H9 (cell line): Measurements from ENCODE around the gene LPCAT2. TPM values are rescaled to one million over a fixed set of nuclear protein-coding genes. Genes with fewer than 3 reads are reported as not detected.

Experiments
- DNase-seq: peaks from one replicate; pipeline ENCODE4 v3.0.0-alpha.2; 2017
- H2AFZ ChIP-seq: one replicate; pipeline ENCODE4 v1.6.1; 2013; ENCODE audit warnings: mild to moderate bottlenecking, low read length, control low read depth, moderate library complexity
- H2AK5ac ChIP-seq: 2 replicates; pipeline ENCODE4 v1.6.1; 2013; ENCODE audit warnings: low read length, control low read depth, mixed read lengths; ENCODE audit not compliant: insufficient read length
- H2BK120ac ChIP-seq: one replicate; pipeline ENCODE4 v1.6.1; 2013; ENCODE audit warnings: low read depth, mild to moderate bottlenecking, low read length, control low read depth, inconsistent platforms; ENCODE audit not compliant: poor library complexity, severe bottlenecking
- H2BK12ac ChIP-seq: 2 replicates; pipeline ENCODE4 v1.6.1; 2013; ENCODE audit warnings: low read length, control low read depth, mixed read lengths, low read depth; ENCODE audit not compliant: insufficient read length
- H2BK15ac ChIP-seq: 2 replicates; pipeline ENCODE4 v1.6.1; 2013; ENCODE audit warnings: low read depth, low read length, control low read depth
- H2BK20ac ChIP-seq: one replicate; pipeline ENCODE4 v1.6.1; 2013; ENCODE audit warnings: low read depth, mild to moderate bottlenecking, low read length, control low read depth, inconsistent platforms; ENCODE audit not compliant: poor library complexity, severe bottlenecking
- H2BK5ac ChIP-seq: 2 replicates; pipeline ENCODE4 v1.6.1; 2013; ENCODE audit warnings: low read length, control low read depth, mixed read lengths; ENCODE audit not compliant: insufficient read length
- H3K14ac ChIP-seq: 2 replicates; pipeline ENCODE4 v1.6.1; 2013; ENCODE audit warnings: low read length, control low read depth; ENCODE audit not compliant: insufficient read depth
- H3K18ac ChIP-seq: 2 replicates; pipeline ENCODE4 v1.6.1; 2013; ENCODE audit warnings: low read depth, mild to moderate bottlenecking, mixed read lengths, low read length, control low read depth; ENCODE audit not compliant: insufficient read length
- H3K23ac ChIP-seq: 2 replicates; pipeline ENCODE4 v1.6.1; 2013; ENCODE audit warnings: low read length, control low read depth, mixed read lengths, low read depth; ENCODE audit not compliant: insufficient read length
- H3K23me2 ChIP-seq: 2 replicates; pipeline ENCODE4 v1.6.1; 2013; ENCODE audit warnings: low read depth, mild to moderate bottlenecking, mixed read lengths, low read length, control low read depth; ENCODE audit not compliant: insufficient read length, poor library complexity, severe bottlenecking
- H3K27ac ChIP-seq: 2 replicates; pipeline ENCODE4 v1.5.1; 2013; ENCODE audit warnings: low read length, control low read depth, mixed read lengths, low read depth; ENCODE audit not compliant: insufficient read length
- H3K27me3 ChIP-seq: 2 replicates; pipeline ENCODE4 v1.6.1; 2013; ENCODE audit warnings: low read length, control low read depth, inconsistent platforms; ENCODE audit not compliant: insufficient read depth
- H3K4ac ChIP-seq: 2 replicates; pipeline ENCODE4 v1.6.1; 2013; ENCODE audit warnings: low read depth, mild to moderate bottlenecking, control low read depth, inconsistent platforms, low read length, moderate library complexity
- H3K4me1 ChIP-seq: 2 replicates; pipeline ENCODE4 v1.6.1; 2013; ENCODE audit warnings: low read length, control low read depth, inconsistent platforms; ENCODE audit not compliant: insufficient read depth
- H3K4me2 ChIP-seq: 2 replicates; pipeline ENCODE4 v1.6.1; 2013; ENCODE audit warnings: low read length, control low read depth, mixed read lengths; ENCODE audit not compliant: insufficient read length, insufficient read depth
- H3K56ac ChIP-seq: 2 replicates; pipeline ENCODE4 v1.6.1; 2013; ENCODE audit warnings: low read depth, mild to moderate bottlenecking, mixed read lengths, low read length, control low read depth; ENCODE audit not compliant: insufficient read length
- H3K79me1 ChIP-seq: 2 replicates; pipeline ENCODE4 v1.6.1; 2013; ENCODE audit warnings: low read depth, mild to moderate bottlenecking, moderate library complexity, low read length, control low read depth, inconsistent platforms; ENCODE audit not compliant: insufficient read depth, poor library complexity, severe bottlenecking
- H3K79me2 ChIP-seq: 2 replicates; pipeline ENCODE4 v1.6.1; 2013; ENCODE audit warnings: low read length, control low read depth, inconsistent platforms; ENCODE audit not compliant: insufficient read depth
- H3K9ac ChIP-seq: 2 replicates; pipeline ENCODE4 v1.6.1; 2013; ENCODE audit warnings: low read length, control low read depth, mixed read lengths; ENCODE audit not compliant: insufficient read length; ENCODE audit errors: extremely low read depth
- H3K9me3 ChIP-seq: one replicate; pipeline ENCODE4 v1.6.1; 2013; ENCODE audit warnings: low read depth, low read length, inconsistent platforms; ENCODE audit not compliant: control insufficient read depth
- H3T11ph ChIP-seq: one replicate; pipeline ENCODE4 v1.6.1; 2013; ENCODE audit warnings: mild to moderate bottlenecking, low read length, control low read depth, inconsistent platforms
- H4K20me1 ChIP-seq: one replicate; pipeline ENCODE4 v1.6.1; 2013; ENCODE audit not compliant: control insufficient read depth, insufficient read length, insufficient read depth
- H4K5ac ChIP-seq: 2 replicates; pipeline ENCODE4 v1.6.1; 2013; ENCODE audit warnings: low read depth, mild to moderate bottlenecking, mixed read lengths, low read length, control low read depth; ENCODE audit not compliant: insufficient read length
- H4K8ac ChIP-seq: replicated peaks from 2 replicates; pipeline ENCODE4 v1.6.1; 2013; ENCODE audit warnings: low read length, control low read depth, mixed read lengths, low read depth; ENCODE audit not compliant: insufficient read length
- H4K91ac ChIP-seq: 2 replicates; pipeline ENCODE4 v1.6.1; 2013; ENCODE audit warnings: low read depth, mild to moderate bottlenecking, moderate library complexity, mixed read lengths, low read length, control low read depth; ENCODE audit not compliant: insufficient read length
- H3K27ac Mint-ChIP-seq, 3 experiments: 2 replicates in 2 of 3; 3 replicates in 1 of 3; pipeline ENCODE4 v1.8.0; 2020 to 2021; ENCODE audit warnings: mixed read lengths in 3 of 3, mild to moderate bottlenecking in 1 of 3, moderate library complexity in 1 of 3
- H3K27me3 Mint-ChIP-seq: 2 replicates; pipeline ENCODE4 v1.8.0; 2021; ENCODE audit warnings: low read depth, mild to moderate bottlenecking, moderate library complexity, mixed read lengths
- H3K36me3 Mint-ChIP-seq, 3 experiments: 2 replicates in 2 of 3; 3 replicates in 1 of 3; pipeline ENCODE4 v1.8.0; 2020 to 2021; ENCODE audit warnings: low read depth in 3 of 3, mixed read lengths in 3 of 3; ENCODE audit not compliant: insufficient read depth in 1 of 3
- H3K4me1 Mint-ChIP-seq, 2 experiments: 2 replicates each; pipeline ENCODE4 v1.8.0; 2020; ENCODE audit warnings: mixed read lengths in 2 of 2
- H3K4me3 Mint-ChIP-seq, 2 experiments: 2 replicates in 1 of 2; 3 replicates in 1 of 2; pipeline ENCODE4 v1.8.0; 2020 to 2021; ENCODE audit warnings: mild to moderate bottlenecking in 2 of 2, mixed read lengths in 2 of 2, moderate library complexity in 1 of 2
- H3K9me3 Mint-ChIP-seq, 2 experiments: 2 replicates in 1 of 2; 3 replicates in 1 of 2; pipeline ENCODE4 v1.8.0; 2020; ENCODE audit warnings: mild to moderate bottlenecking in 2 of 2, mixed read lengths in 2 of 2, moderate library complexity in 1 of 2
- CTCF ChIP-seq: fragments of 200-600 bp; sonication (generic); conservative IDR thresholded peaks from 3 replicates; pipeline ENCODE4 v1.8.0; 2021; ENCODE audit warnings: antibody characterized with exemption, mild to moderate bottlenecking
- WGBS: extraction: QIAGEN DNeasy Blood & Tissue Kit; methylation state at CpG from one replicate; pipeline ENCODE4 v1.1.7; 2013; ENCODE audit warnings: missing lambda C conversion rate, low lambda C conversion rate, mixed read lengths; ENCODE audit not compliant: insufficient read length; ENCODE audit errors: extremely low coverage; 5-methylcytosine and 5-hydroxymethylcytosine counted together
- total RNA-seq: library from RNA; stranded (reverse); gene quantifications from 2 replicates; pipeline ENCODE4 v1.2.1, GENCODE V29; 2021

LPCAT2 gene
- total RNA-seq, 1 experiment from 2014 or later: 2.8 TPM

GRCh38 chr16:55473587-55473986 is 35.3 kb upstream of the LPCAT2 start:
- Histone ChIP-seq H3K27me3 (peaks cover 16% of the 10 kb centered on the region), H3K4me1 (no peaks in the 10 kb centered on the region; the same call in 1 of the 2 replicates)

More at GRCh38 chr16:55473587-55473986, 35.3 kb upstream of the LPCAT2 start:
- no peak overlapping the region for H3K18ac ChIP-seq
- no peak for TF ChIP-seq CTCF
- DNase-seq: no peak
- H2BK12ac ChIP-seq: no peak overlapping the region
- H3K56ac ChIP-seq: no peak overlapping the region
- H2AFZ ChIP-seq: no peak overlapping the region
- H3K23ac ChIP-seq: no peak overlapping the region
- no peak overlapping the region for H2BK5ac ChIP-seq
- no peak overlapping the region for H3K4me2 ChIP-seq
- no peaks in the 10 kb centered on the region for H4K20me1 ChIP-seq
- Mint-ChIP-seq H3K4me3 (no peak overlapping the region), H3K9me3 (no peaks in the 10 kb centered on the region; a peak in 1 of 5 replicates), H3K36me3 (no peaks in the 10 kb centered on the region; a peak in 1 of 7 replicates), H3K4me1 (peaks cover 30 to 36% of the 10 kb centered on the region in 2 experiments), H3K27me3 (peaks cover 97% of the 10 kb centered on the region), H3K27ac (no peak overlapping the region)
- H3K9me3 ChIP-seq: no peaks in the 10 kb centered on the region
- H3K4ac ChIP-seq: no peak overlapping the region
- H2BK15ac ChIP-seq: no peak overlapping the region
- H2BK120ac ChIP-seq: no peak overlapping the region
- no peak overlapping the region for H4K5ac ChIP-seq
- peaks cover 1% of the 10 kb centered on the region for H3K23me2 ChIP-seq
- H4K91ac ChIP-seq: no peak overlapping the region
- no peak overlapping the region for H2AK5ac ChIP-seq
- H3K14ac ChIP-seq: no peak overlapping the region
- no peak overlapping the region for H3K27ac ChIP-seq
- H3K9ac ChIP-seq: no peak overlapping the region
- no peaks in the 10 kb centered on the region for H3K79me2 ChIP-seq
- no peak overlapping the region for H2BK20ac ChIP-seq
- H4K8ac ChIP-seq: no peak overlapping the region
- WGBS: no CpG with 5 or more reads among the region's 2 CpGs
- no peaks in the 10 kb centered on the region for H3K79me1 ChIP-seq
- H3T11ph ChIP-seq: no peak overlapping the region
